HG03575 (cell line): ENCODE results near the gene HADHA.

ENCODE experiments used
- ATAC-seq: cut with Tn5 transposase; IDR thresholded peaks from one replicate; pipeline ENCODE4 v1.9.1; 2021; ENCODE audit not compliant: unreplicated experiment, insufficient number of reproducible peaks, low FRiP score; ENCODE audit errors: extremely low read depth

The HADHA gene

GRCh38 chr2:26164231-26164630 is 80.2 kb downstream of the HADHA start:
- ATAC-seq = no peak

GRCh38 chr2:26162963-26163362 is 81.5 kb downstream of the HADHA start:
- no peak for ATAC-seq

GRCh38 chr2:26161926-26162325 is 82.5 kb downstream of the HADHA start:
- ATAC-seq = no peak

- ATAC-seq = no peak
These were observed 86.9 kb downstream of the HADHA start for GRCh38 chr2:26157580-26157979.

GRCh38 chr2:26150243-26150642 is 94.2 kb downstream of the HADHA start:
- ATAC-seq = no peak

GRCh38 chr2:26148501-26148900 is 95.9 kb downstream of the HADHA start:
- no peak for ATAC-seq

GRCh38 chr2:26144953-26145680 is 99.3 kb downstream of the HADHA start:
- ATAC-seq = no peak

GRCh38 chr2:26144031-26144430 is 100.4 kb downstream of the HADHA start:
- ATAC-seq = no peak

- ATAC-seq = no peak
These were observed 103.2 kb downstream of the HADHA start for GRCh38 chr2:26141145-26141769.
